ENCODE measurements around the gene BCHE.

DNA sequence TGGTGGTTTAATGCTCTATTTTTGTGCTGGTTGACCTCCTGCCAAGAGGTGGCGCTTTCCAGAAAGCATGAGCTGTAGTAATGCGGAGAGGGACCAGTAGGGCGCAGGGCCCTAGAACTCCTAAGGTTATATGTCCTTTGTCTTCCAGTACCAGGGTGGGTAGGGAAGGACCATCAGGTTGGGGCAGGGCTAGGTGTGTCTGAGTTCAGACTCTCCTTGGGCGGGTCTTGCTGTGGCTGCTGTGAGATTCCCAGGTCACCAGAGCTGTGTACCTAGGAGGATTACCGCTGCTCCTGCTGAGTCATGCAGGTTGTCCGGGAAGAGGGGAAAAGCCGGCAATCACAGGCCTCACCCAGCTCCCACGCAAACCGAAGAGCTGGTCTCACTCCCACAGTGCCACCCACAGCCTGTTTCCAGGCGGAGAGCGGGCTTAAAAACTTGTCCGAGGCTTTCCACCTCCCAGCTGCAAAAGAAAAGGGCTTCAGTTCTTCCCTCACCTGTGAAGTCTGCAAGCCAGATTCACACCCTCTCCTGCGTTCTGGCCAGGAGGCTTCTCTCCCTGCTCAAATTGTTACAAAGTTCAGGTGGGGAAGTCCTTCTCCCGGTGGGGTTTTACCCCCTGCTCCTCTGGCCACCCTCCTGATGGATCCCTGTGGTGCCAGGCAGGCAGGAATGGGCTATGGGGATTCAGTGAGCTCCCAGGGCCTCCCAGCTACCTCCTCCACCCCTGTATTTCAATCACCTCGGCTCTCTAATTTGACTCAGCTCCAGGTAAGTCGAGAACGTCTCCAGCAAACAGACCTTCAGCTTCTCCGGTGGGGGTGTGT, 37.7 kb upstream of the BCHE start:
- TF ChIP-seq ZNF121 (CRISPR knock-in tag; IDR thresholded peaks at IDR 0.05) (no peak), JUN (CRISPR knock-in tag; IDR thresholded peaks at IDR 0.05) (no peak), ELF4 (CRISPR knock-in tag; IDR thresholded peaks at IDR 0.05; ENCODE audit: low read depth) (no peak), CREB1 (CRISPR knock-in tag; IDR thresholded peaks at IDR 0.05) (no peak), ETV6 (CRISPR knock-in tag; IDR thresholded peaks at IDR 0.05) (no peak), NFYB (CRISPR knock-in tag; conservative IDR thresholded peaks at IDR 0.05; ENCODE audit: low read depth) (no peak)
- TF ChIP-seq, protein P1, sequence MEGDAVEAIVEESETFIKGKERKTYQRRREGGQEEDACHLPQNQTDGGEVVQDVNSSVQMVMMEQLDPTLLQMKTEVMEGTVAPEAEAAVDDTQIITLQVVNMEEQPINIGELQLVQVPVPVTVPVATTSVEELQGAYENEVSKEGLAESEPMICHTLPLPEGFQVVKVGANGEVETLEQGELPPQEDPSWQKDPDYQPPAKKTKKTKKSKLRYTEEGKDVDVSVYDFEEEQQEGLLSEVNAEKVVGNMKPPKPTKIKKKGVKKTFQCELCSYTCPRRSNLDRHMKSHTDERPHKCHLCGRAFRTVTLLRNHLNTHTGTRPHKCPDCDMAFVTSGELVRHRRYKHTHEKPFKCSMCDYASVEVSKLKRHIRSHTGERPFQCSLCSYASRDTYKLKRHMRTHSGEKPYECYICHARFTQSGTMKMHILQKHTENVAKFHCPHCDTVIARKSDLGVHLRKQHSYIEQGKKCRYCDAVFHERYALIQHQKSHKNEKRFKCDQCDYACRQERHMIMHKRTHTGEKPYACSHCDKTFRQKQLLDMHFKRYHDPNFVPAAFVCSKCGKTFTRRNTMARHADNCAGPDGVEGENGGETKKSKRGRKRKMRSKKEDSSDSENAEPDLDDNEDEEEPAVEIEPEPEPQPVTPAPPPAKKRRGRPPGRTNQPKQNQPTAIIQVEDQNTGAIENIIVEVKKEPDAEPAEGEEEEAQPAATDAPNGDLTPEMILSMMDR (IDR thresholded peaks at IDR 0.05) = no peak
- TF ChIP-seq, protein P2, sequence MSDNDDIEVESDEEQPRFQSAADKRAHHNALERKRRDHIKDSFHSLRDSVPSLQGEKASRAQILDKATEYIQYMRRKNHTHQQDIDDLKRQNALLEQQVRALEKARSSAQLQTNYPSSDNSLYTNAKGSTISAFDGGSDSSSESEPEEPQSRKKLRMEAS (CRISPR knock-in tag; IDR thresholded peaks at IDR 0.05) = no peak
- TF ChIP-seq, protein P3, sequence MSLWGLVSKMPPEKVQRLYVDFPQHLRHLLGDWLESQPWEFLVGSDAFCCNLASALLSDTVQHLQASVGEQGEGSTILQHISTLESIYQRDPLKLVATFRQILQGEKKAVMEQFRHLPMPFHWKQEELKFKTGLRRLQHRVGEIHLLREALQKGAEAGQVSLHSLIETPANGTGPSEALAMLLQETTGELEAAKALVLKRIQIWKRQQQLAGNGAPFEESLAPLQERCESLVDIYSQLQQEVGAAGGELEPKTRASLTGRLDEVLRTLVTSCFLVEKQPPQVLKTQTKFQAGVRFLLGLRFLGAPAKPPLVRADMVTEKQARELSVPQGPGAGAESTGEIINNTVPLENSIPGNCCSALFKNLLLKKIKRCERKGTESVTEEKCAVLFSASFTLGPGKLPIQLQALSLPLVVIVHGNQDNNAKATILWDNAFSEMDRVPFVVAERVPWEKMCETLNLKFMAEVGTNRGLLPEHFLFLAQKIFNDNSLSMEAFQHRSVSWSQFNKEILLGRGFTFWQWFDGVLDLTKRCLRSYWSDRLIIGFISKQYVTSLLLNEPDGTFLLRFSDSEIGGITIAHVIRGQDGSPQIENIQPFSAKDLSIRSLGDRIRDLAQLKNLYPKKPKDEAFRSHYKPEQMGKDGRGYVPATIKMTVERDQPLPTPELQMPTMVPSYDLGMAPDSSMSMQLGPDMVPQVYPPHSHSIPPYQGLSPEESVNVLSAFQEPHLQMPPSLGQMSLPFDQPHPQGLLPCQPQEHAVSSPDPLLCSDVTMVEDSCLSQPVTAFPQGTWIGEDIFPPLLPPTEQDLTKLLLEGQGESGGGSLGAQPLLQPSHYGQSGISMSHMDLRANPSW (CRISPR knock-in tag; conservative IDR thresholded peaks at IDR 0.05; ENCODE audit: low read depth) = no peak
